Uterus (tissue), 2 donors: ENCODE results near the gene GSDME.

Experiments
- POLR2A ChIP-seq, 2 donors: fragments of 450-650 bp; IDR thresholded peaks; one replicate each; pipeline ENCODE4 v1.6.1; 2016; ENCODE audit warnings: antibody characterized with exemption in 2 of 2, mild to moderate bottlenecking in 1 of 2, moderate library complexity in 1 of 2
- TF ChIP-seq, protein P1 (sequence below), 4 experiments: fragments of 200-600 bp in 2 of 4; fragments of 450-650 bp in 2 of 4; sonication (generic) in 2 of 4; IDR thresholded peaks; one replicate each; pipeline ENCODE4 v1.5.1; 2016 to 2019; ENCODE audit warnings: antibody characterized with exemption in 4 of 4, mild to moderate bottlenecking in 2 of 4, moderate library complexity in 1 of 4

- TF ChIP-seq, protein P1, sequence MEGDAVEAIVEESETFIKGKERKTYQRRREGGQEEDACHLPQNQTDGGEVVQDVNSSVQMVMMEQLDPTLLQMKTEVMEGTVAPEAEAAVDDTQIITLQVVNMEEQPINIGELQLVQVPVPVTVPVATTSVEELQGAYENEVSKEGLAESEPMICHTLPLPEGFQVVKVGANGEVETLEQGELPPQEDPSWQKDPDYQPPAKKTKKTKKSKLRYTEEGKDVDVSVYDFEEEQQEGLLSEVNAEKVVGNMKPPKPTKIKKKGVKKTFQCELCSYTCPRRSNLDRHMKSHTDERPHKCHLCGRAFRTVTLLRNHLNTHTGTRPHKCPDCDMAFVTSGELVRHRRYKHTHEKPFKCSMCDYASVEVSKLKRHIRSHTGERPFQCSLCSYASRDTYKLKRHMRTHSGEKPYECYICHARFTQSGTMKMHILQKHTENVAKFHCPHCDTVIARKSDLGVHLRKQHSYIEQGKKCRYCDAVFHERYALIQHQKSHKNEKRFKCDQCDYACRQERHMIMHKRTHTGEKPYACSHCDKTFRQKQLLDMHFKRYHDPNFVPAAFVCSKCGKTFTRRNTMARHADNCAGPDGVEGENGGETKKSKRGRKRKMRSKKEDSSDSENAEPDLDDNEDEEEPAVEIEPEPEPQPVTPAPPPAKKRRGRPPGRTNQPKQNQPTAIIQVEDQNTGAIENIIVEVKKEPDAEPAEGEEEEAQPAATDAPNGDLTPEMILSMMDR (IDR thresholded peaks at IDR 0.05): no peak
- no peak for TF ChIP-seq POLR2A (IDR thresholded peaks at IDR 0.05)
These were observed 38.2 kb downstream of the GSDME start for GRCh38 chr7:24718977-24719491.
